IPS-11a (cell line): ENCODE results near the gene KCNMB2.
"Not testable (repeated sequence)": the region's sequence is repeated elsewhere in the genome, so short reads cannot be mapped to it uniquely, and the experiment has no call there.

ENCODE experiments used
- H3K4me3 ChIP-seq: one replicate; pipeline ENCODE4 v1.5.1; 2013; ENCODE audit warnings: low read depth, low read length, control low read depth

The KCNMB2 gene

DNA sequence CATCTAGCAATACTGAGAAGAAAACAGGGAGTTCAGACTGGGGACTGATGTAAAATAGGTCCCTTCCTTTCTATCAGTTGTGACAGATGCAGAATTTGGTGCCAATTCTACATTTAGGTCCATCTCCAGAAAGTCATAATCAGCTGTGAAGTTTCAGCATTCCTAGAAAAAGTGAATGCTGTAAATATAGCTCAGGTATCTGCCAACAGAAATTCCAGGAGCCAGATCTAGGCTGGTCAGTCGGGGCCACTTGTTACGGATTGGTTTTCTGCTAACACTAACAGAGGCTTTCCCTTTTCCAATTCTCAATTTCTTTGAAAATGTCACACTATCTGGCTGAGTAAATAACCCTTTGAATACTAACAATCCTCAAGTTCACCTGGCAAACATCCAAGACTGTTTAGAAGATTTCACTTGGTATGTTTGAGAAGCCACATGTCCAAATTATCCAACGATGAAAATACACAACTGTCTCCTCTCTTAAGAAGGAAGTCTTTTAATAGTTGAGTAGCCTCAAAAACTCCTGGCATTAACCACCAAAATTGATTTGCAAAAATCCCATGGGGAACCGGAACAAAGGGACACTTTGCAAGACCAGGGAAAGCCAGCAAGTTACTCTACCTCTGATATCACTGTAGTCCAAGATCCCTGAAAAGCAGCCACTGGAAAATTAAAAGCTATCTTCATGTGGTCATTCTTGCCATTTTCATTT is 313.1 kb downstream of the KCNMB2 start:
- H3K4me3 ChIP-seq, result no peak overlapping the region

GRCh38 chr3:178850450-178851190 is 314.4 kb downstream of the KCNMB2 start:
- H3K4me3 ChIP-seq, result no peak overlapping the region

DNA sequence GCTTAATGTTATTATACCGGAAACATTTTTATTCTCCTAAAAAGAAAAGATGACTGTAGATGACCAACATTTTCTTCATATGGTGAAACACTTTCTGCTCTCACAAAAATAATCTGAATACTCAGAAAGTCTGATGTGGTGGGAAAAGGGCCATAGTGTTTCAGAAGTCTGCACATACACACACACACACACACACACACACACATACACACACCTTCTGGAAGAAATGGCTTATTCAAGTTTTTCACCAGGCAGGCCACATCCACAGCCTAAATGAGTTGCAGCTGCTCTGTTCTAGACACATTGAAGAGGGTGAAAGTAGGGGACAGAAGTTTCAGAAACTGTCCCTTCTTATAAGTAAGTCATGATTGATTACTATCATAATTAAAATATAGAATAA is 315.3 kb downstream of the KCNMB2 start:
- no peak overlapping the region for H3K4me3 ChIP-seq

DNA sequence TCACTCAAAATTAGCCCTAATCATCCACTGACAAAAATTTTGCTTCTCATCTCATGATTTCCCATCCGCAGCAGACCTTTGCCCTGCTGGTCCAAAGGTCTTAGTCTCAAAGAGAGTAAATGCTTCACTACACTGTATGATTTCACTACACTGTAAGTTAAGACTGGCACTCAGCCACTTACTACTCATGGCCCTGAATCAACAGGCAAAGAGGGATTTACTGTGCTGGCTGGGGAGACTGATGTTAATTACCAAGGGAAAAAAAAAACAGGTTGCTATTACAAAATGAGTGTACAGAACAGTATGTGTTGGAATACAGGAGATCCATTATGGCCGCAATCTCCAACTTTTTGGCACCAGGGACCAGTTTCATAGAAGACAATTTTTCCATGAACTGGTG is 320.6 kb downstream of the KCNMB2 start:
- no peak overlapping the region for H3K4me3 ChIP-seq

GRCh38 chr3:178859386-178859785 is 323.1 kb downstream of the KCNMB2 start:
- H3K4me3 ChIP-seq, result no peak overlapping the region

GRCh38 chr3:178859900-178860436 is 323.7 kb downstream of the KCNMB2 start:
- not testable (repeated sequence) for H3K4me3 ChIP-seq

DNA sequence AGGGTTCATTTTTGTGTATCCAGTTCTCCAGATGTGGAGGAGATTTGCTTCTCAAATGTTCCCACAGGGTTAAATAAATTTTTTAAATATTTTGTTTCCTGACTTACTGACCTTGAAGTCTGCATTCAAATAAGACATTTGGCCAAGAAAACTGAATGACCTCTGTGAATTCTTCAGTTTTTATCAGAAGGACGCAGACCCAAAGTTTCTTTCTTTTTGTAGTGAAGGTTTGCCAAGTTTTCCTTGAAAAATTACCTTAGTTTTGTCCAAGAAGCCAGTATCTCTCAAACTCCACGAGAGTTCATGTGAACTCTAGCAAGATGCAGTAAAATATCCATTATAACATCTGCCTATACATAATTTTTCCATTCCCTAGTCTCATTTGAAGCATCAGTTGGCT is 332.4 kb downstream of the KCNMB2 start:
- H3K4me3 ChIP-seq, result no peak overlapping the region

- H3K4me3 ChIP-seq, result no peak overlapping the region
Observed at GRCh38 chr3:178870085-178870484, 333.8 kb downstream of the KCNMB2 start.

GRCh38 chr3:178875157-178875556 is 338.9 kb downstream of the KCNMB2 start:
- H3K4me3 ChIP-seq, result no peak overlapping the region

GRCh38 chr3:178875836-178876235 is 339.6 kb downstream of the KCNMB2 start:
- H3K4me3 ChIP-seq, result no peak overlapping the region

DNA sequence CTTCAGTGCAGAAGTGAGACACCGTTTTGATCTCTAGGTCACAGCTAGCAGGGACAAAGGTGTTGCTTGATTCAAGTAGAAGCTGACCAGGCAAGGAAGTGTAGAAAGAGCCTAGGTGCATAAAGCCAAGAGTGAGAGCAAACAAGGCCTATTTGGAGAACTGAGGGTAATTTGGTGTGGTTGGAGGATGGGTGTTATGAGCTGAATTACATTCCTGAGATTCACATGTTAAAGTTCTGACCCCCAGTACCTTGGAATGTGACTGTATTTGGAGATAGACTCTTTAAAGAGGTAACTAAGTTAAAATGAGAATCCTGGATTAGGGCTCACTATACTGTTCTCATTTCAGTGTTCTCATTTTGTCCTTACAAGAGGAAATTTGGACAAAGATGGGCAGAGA is 344.0 kb downstream of the KCNMB2 start:
- H3K4me3 ChIP-seq, result no peak overlapping the region
